Measurements from ENCODE around the gene MYOM3. TPM values are rescaled to one million over a fixed set of nuclear protein-coding genes. Genes with fewer than 3 reads are reported as not detected.

The MYOM3 gene
- total and polyA plus RNA-seq, 2 of the 13 experiments (the other 11 are each of a cell fraction or from before 2014, with no cell fraction given): 5.8 to 15.3 TPM

DNA sequence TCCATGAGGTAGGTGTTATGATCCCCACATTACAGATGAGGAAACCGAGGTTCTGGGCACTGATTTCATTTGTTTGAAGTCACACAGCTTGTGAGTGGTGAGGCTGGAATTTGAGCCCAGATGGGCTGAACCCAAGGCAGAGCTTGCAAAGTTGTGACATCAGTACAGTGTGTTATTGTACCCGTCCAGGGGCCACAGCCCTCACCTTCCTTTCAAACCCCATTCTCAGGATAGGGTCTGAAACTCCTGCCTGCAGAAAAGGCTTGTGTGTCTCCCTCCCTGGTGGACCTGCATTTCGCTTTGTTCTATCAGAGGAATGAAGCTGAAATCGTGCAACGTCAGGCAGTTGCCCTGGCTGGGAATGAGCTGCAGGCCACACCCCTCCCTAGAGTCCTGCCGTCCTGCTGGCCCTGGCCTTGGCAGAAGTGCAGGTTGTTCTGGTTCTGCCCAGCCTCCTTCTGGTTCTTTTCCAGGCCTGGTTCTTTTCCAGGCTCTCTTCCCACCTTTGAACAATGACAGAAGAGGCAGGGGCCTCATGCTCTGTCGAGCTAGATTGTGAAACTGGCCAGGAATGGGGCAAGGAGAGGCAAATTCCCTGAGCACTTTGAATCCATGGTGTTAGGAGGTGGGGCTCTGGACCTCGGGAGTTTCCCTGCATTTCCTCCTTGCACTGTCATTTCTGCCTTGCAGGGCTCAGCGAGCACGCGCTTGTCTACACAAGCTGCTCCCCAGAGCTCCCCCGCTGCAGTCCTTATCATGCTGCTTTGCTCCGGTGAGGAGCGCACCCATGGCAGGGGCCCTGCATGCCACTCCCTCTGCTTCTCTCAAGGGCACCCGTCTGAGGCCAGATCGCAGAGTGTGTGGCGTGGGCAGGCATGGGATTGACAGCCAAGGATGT is 8.2 kb upstream of the MYOM3 start (continued):
- TF ChIP-seq XBP1 (CRISPR knock-in tag; IDR thresholded peaks at IDR 0.05) (no peak), ZBTB10 (CRISPR knock-in tag; IDR thresholded peaks at IDR 0.05; ENCODE audit: borderline replicate concordance) (no peak), HDAC6 (IDR thresholded peaks at IDR 0.05; ENCODE audit: low read depth, low read length) (no peak), ZNF574 (CRISPR knock-in tag; IDR thresholded peaks at IDR 0.05) (peak; percentile 54), ZNF768 (CRISPR knock-in tag; IDR thresholded peaks at IDR 0.05) (no peak; the same call in 1 of the 2 replicates), ZNF343 (CRISPR knock-in tag; IDR thresholded peaks at IDR 0.05) (no peak), BRD4 (CRISPR knock-in tag; IDR thresholded peaks at IDR 0.05) (peak; percentile 5; the same call in 1 of the 2 replicates), ASH2L (IDR thresholded peaks at IDR 0.05; ENCODE audit: insufficient read length, low read depth, low read length) (peak; percentile 58), ZNF746 (CRISPR knock-in tag; IDR thresholded peaks at IDR 0.05) (no peak; the same call in 1 of the 2 replicates), ZBTB43 (CRISPR knock-in tag; conservative IDR thresholded peaks at IDR 0.05) (peak; percentile 10; the same call in 1 of the 2 replicates), ETV5 (CRISPR knock-in tag; IDR thresholded peaks at IDR 0.05; ENCODE audit: borderline replicate concordance) (peak; percentile 6), ARID2 (CRISPR knock-in tag; IDR thresholded peaks at IDR 0.05; ENCODE audit: borderline replicate concordance) (no peak), SCMH1 (CRISPR knock-in tag; IDR thresholded peaks at IDR 0.05; ENCODE audit: borderline replicate concordance) (no peak), ZNF792 (CRISPR knock-in tag; IDR thresholded peaks at IDR 0.05) (no peak), CREM (IDR thresholded peaks at IDR 0.05) (no peak), CREM (CRISPR knock-in tag; IDR thresholded peaks at IDR 0.05) (no peak), MED13 (CRISPR knock-in tag; IDR thresholded peaks at IDR 0.05) (no peak), SP1 (IDR thresholded peaks at IDR 0.05) (no peak), SP1 (CRISPR knock-in tag; IDR thresholded peaks at IDR 0.05) (no peak), ZNF674 (CRISPR knock-in tag; IDR thresholded peaks at IDR 0.05; ENCODE audit: low read depth) (no peak), ZNF143 (CRISPR knock-in tag; IDR thresholded peaks at IDR 0.05) (no peak), ZNF354B (CRISPR knock-in tag; IDR thresholded peaks at IDR 0.05) (no peak), SNRNP70 (IDR thresholded peaks at IDR 0.05; ENCODE audit: low read depth, low read length) (no peak)

Measured in HepG2 (cell line).